ENCODE measurements around the gene SPDL1.

Gene SPDL1

DNA sequence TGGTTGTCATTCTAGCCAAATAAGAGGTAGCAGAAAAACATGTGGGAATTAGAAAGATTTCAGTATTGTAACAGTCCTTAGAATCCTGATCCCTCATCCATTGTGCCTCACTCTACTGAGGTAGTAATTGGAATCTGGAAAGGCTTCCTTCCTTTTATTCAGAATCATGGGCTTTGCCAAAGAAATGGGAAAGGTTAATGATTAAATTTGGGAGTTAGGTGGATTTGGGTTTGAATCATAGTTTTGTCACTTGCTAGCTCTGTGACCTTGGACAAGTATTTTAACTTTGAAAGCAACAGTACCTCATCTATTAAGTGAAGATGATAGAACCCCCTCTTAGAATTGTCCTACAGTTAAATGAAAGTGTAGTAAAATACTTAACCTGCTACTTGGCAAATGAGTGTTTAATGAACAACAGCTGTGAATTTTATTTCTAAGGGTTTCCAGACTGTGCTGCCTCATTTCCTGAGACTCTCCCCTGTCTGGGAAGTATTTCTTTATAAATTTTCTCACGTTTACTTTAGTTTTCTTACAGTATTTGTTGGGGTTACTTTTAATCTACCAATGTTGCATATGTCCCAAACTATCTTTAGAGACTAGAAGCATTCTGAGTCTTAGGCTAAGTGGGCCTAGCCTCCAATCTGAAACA, 11.7 kb downstream of the SPDL1 start:
- no peak for TF ChIP-seq SIN3A (IDR thresholded peaks at IDR 0.05; ENCODE audit: borderline replicate concordance, insufficient read depth, low read length)
- TF ChIP-seq POLR2AphosphoS5 (IDR thresholded peaks at IDR 0.05; ENCODE audit: low read depth, low read length), result no peak
- TF ChIP-seq, protein P1, sequence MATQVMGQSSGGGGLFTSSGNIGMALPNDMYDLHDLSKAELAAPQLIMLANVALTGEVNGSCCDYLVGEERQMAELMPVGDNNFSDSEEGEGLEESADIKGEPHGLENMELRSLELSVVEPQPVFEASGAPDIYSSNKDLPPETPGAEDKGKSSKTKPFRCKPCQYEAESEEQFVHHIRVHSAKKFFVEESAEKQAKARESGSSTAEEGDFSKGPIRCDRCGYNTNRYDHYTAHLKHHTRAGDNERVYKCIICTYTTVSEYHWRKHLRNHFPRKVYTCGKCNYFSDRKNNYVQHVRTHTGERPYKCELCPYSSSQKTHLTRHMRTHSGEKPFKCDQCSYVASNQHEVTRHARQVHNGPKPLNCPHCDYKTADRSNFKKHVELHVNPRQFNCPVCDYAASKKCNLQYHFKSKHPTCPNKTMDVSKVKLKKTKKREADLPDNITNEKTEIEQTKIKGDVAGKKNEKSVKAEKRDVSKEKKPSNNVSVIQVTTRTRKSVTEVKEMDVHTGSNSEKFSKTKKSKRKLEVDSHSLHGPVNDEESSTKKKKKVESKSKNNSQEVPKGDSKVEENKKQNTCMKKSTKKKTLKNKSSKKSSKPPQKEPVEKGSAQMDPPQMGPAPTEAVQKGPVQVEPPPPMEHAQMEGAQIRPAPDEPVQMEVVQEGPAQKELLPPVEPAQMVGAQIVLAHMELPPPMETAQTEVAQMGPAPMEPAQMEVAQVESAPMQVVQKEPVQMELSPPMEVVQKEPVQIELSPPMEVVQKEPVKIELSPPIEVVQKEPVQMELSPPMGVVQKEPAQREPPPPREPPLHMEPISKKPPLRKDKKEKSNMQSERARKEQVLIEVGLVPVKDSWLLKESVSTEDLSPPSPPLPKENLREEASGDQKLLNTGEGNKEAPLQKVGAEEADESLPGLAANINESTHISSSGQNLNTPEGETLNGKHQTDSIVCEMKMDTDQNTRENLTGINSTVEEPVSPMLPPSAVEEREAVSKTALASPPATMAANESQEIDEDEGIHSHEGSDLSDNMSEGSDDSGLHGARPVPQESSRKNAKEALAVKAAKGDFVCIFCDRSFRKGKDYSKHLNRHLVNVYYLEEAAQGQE (IDR thresholded peaks at IDR 0.05; ENCODE audit: insufficient read depth in 1 of 2, low read depth in 2 of 2, low read length in 2 of 2), result no peak
- TF ChIP-seq TAF1 (IDR thresholded peaks at IDR 0.05; ENCODE audit: borderline replicate concordance, insufficient read depth, low read length), result no peak
- no peak for TF ChIP-seq FOXP2 (optimal IDR thresholded peaks at IDR 0.05; ENCODE audit: borderline replicate concordance, extremely low read depth, extremely low read length, insufficient read depth)

DNA sequence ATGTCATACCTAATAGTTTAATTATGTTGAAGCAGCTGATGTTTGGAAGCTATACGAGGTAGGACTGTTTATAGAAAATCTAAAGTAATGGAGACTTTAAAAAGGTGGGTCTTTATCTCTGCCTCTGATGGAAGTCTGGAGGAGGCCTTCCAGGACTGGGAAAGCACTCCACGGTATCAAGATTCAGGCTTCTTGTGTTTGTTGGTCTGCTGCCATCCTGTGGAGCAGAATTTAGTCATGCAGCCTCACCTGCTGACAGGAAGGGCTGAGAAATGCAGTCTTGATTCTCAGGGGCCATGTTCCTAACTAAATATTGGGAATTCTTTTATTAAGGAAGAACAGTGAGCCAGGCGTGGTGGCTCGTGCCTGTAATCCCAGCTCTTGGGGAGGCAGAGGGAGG, 15.9 kb downstream of the SPDL1 start:
- no peak for TF ChIP-seq TAF1 (IDR thresholded peaks at IDR 0.05; ENCODE audit: borderline replicate concordance, insufficient read depth, low read length)
- TF ChIP-seq SIN3A (IDR thresholded peaks at IDR 0.05; ENCODE audit: borderline replicate concordance, insufficient read depth, low read length), result no peak
- no peak for TF ChIP-seq FOXP2 (optimal IDR thresholded peaks at IDR 0.05; ENCODE audit: borderline replicate concordance, extremely low read depth, extremely low read length, insufficient read depth)
- TF ChIP-seq, protein P1 (IDR thresholded peaks at IDR 0.05; ENCODE audit: insufficient read depth in 1 of 2, low read depth in 2 of 2, low read length in 2 of 2), result no peak
- no peak for TF ChIP-seq POLR2AphosphoS5 (IDR thresholded peaks at IDR 0.05; ENCODE audit: low read depth, low read length)

DNA sequence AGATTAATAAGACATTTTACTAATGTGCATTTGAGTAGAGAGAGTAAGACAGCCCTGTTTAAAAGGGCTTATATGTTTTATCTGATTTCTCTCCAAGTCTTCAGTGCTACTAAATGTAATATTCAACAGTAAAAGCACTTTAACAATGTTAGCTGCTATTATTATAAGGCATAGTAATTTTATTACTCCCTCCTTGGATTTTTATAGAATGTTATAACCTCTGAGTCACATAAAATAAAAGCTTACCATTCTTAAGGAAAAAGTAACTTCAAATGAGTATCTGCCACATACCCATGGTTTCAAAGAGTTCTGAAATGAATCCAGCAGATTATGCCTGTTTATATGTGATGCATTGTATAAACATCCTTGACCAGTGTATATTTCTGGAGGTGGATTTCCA, 19.0 kb downstream of the SPDL1 start:
- no peak for TF ChIP-seq POLR2AphosphoS5 (IDR thresholded peaks at IDR 0.05; ENCODE audit: low read depth, low read length)
- TF ChIP-seq TAF1 (IDR thresholded peaks at IDR 0.05; ENCODE audit: borderline replicate concordance, insufficient read depth, low read length), result no peak
- TF ChIP-seq, protein P1 (IDR thresholded peaks at IDR 0.05; ENCODE audit: insufficient read depth in 1 of 2, low read depth in 2 of 2, low read length in 2 of 2), result no peak
- TF ChIP-seq SIN3A (IDR thresholded peaks at IDR 0.05; ENCODE audit: borderline replicate concordance, insufficient read depth, low read length), result no peak
- TF ChIP-seq FOXP2 (optimal IDR thresholded peaks at IDR 0.05; ENCODE audit: borderline replicate concordance, extremely low read depth, extremely low read length, insufficient read depth), result no peak

DNA sequence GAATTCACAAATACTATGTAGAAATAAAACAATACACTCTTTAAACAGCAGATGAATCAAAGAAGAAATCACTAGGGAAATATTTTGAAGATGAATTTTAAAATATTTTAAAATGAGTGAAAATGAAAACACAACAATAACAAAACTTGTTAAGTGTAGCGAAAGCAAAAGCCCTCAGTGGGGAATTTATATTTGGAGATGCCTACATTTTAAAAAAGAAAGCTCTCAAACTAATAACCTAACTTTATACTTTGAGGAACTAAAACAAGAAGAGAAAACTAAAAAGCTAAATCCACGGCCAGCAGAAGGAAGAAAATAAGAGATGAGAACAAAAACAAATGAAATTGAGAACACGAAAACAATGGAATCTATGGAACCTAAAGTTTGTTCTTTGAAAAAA, 22.7 kb downstream of the SPDL1 start:
- no peak for TF ChIP-seq SIN3A (IDR thresholded peaks at IDR 0.05; ENCODE audit: borderline replicate concordance, insufficient read depth, low read length)
- TF ChIP-seq, protein P1 (IDR thresholded peaks at IDR 0.05; ENCODE audit: insufficient read depth in 1 of 2, low read depth in 2 of 2, low read length in 2 of 2), result no peak
- no peak for TF ChIP-seq FOXP2 (optimal IDR thresholded peaks at IDR 0.05; ENCODE audit: borderline replicate concordance, extremely low read depth, extremely low read length, insufficient read depth)
- no peak for TF ChIP-seq TAF1 (IDR thresholded peaks at IDR 0.05; ENCODE audit: borderline replicate concordance, insufficient read depth, low read length)
- no peak for TF ChIP-seq POLR2AphosphoS5 (IDR thresholded peaks at IDR 0.05; ENCODE audit: low read depth, low read length)
